Right lobe of liver (tissue), 4 donors: Measurements from ENCODE around the gene KRTAP16-1.

Experiments
- POLR2A ChIP-seq: fragments of 450-650 bp; IDR thresholded peaks from one replicate; pipeline ENCODE4 v1.6.1; 2017; ENCODE audit warnings: antibody characterized with exemption, mild to moderate bottlenecking
- TF ChIP-seq, protein P1 (sequence below), 4 donors: fragments of 200-600 bp in 3 of 4; fragments of 450-650 bp in 1 of 4; IDR thresholded peaks; one replicate each; pipeline versions ENCODE4 v1.5.1 to v1.8.0; 2016 to 2022; ENCODE audit warnings: antibody characterized with exemption in 4 of 4, mild to moderate bottlenecking in 2 of 4
- donor health status: DM: no; HTN: no; CAD: no.
- donor health status: DM: no; HTN: no; CAD: no.
- donor health status: DM: no; HTN: yes; CAD: no.

DNA sequence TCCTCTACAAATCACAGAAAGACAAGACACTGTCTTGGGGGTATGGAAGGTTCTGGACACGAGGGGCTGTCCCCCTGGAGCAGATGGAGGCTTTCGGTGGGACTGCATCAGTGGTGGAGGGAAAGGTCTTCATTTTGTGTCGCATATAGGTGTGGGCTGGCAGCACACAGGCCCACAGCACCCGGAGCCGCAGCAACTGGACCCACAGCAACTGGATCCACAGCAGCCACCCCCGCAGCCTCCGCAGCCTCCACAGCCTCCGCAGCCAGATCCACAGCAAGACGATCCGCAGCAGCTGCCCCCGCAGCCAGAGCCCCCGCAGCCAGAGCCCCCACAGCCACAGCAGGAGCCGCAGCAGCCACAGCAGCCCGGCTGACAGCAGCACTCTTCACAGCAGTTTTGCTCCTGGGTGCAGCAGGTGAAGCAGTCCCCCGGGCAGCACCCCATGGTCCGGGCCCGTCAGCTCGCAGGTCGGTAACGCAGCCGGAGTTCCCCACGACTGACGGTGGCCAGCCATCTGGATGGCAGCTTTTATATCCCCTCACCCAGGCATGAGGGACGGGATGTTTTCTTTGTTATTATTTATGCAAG, 6.2 kb upstream of the KRTAP16-1 start, which contains the start of gene KRTAP17-1:
- TF ChIP-seq, protein P1, sequence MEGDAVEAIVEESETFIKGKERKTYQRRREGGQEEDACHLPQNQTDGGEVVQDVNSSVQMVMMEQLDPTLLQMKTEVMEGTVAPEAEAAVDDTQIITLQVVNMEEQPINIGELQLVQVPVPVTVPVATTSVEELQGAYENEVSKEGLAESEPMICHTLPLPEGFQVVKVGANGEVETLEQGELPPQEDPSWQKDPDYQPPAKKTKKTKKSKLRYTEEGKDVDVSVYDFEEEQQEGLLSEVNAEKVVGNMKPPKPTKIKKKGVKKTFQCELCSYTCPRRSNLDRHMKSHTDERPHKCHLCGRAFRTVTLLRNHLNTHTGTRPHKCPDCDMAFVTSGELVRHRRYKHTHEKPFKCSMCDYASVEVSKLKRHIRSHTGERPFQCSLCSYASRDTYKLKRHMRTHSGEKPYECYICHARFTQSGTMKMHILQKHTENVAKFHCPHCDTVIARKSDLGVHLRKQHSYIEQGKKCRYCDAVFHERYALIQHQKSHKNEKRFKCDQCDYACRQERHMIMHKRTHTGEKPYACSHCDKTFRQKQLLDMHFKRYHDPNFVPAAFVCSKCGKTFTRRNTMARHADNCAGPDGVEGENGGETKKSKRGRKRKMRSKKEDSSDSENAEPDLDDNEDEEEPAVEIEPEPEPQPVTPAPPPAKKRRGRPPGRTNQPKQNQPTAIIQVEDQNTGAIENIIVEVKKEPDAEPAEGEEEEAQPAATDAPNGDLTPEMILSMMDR (IDR thresholded peaks at IDR 0.05): no peak
- no peak for TF ChIP-seq POLR2A
